ENCODE data around the gene MEIS1.
A peak's percentile ranks its signal among the peaks of the same experiment; 100 is the strongest.
"Not testable (repeated sequence)": the region's sequence is repeated elsewhere in the genome, so short reads cannot be mapped to it uniquely, and the experiment has no call there.

The MEIS1 gene

DNA sequence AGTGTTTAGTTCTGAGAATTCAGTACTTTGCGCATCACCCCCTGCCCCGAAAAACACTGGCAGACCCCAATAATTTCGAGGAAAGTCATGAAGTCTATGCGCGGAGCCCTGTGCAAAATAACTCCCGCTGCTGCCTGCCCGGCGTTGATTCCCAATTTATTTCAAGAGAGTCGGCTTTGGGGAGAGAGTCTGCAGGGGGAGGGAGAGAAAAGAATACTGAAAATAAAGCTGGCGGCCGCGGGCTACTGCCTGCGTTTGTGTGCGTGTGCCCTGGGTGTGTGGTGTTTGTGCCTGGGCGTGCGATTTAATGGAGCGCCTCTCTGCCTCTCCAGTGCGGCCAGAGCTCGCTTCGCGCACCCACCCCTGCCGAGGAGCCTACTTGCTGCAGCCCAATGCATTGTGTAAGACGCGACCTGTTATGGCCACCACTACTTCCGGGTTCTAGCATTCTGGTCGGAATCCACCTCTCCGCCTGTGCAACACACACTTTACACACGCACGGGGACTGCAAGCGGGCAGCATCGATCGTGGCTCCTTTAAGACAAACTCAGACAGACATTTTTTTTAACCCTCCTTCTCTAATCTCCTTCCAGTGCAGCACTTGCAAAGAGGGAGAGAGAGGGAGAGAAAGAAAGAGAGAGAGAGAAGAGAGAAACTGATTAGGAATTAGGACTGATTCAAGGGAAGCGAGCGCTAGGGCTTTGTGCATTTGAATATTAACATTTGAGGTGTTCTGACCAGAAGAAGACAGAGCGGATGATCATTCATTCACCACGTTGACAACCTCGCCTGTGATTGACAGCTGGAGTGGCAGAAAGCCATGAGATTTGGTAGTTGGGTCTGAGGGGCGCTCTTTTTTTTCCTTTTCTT is at the start of gene MEIS1:
Gene MEIS1 (plus strand): TSS at position 447 of the 870 bp plus-strand sequence. CDS start 732 bp downstream, outside the sequence.
- Histone ChIP-seq H3K27ac (no peak within 1 kb of the TSS), H3K27me3 (replicated peaks) (peaks cover 80% of the 10 kb centered on the region), H3K4me3 (ENCODE audit: low read depth, low read length) (peak within 1 kb of the TSS; percentile 76), H3K36me3 (replicated peaks) (no peaks in the 10 kb centered on the region)
- in situ Hi-C loops (cut with HindIII; ENCODE audit: low pct_ligation_motif_present, low sequenced_read_pairs) = loop anchor here (25.0 kb wide), 1 partner anchor 1402 kb away; no protein-coding TSS in a partner anchor
- peak; percentile 75 for DNase-seq
- TF ChIP-seq CTCF (IDR thresholded peaks at IDR 0.05; ENCODE audit: low read depth, low read length, missing control alignments) = no peak

GRCh38 chr2:66387016-66387753 is 47.7 kb upstream of the MEIS1 start:
- in situ Hi-C loops (cut with HindIII; ENCODE audit: low pct_ligation_motif_present, low sequenced_read_pairs) = no loop called here
- H3K36me3 ChIP-seq (replicated peaks) = no peaks in the 10 kb centered on the region
- DNase-seq = no peak
- no peak overlapping the region for H3K4me3 ChIP-seq (ENCODE audit: low read depth, low read length)
- no peaks in the 10 kb centered on the region for H3K27me3 ChIP-seq (replicated peaks)
- no peak for TF ChIP-seq CTCF (IDR thresholded peaks at IDR 0.05; ENCODE audit: low read depth, low read length, missing control alignments)
- H3K27ac ChIP-seq = no peak overlapping the region

DNA sequence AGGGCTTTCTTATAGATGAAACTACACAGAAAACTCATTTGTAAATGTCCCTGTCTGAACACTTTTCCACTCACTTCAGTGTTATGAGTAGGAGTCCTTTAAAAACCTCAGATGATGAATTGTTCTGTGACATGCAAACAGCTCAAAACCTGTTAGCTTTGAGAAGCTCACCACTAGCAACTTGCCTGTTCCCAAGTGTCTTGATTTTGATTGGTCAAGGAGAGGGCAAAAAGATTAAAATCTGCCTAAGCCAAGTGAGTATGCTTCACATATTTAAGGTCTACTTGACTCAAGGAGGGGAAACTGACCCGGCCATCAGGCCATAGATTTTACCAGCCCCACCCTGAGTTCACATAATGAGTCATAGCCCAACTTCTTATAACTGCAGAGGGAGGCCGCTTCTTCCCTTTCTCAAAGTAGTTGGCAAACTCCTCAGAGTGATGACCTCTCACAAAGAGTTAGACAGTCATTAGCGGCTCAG is 45.2 kb upstream of the MEIS1 start:
- no peak for DNase-seq
- H3K27me3 ChIP-seq (replicated peaks) = no peaks in the 10 kb centered on the region
- no peaks in the 10 kb centered on the region for H3K36me3 ChIP-seq (replicated peaks)
- TF ChIP-seq CTCF (IDR thresholded peaks at IDR 0.05; ENCODE audit: low read depth, low read length, missing control alignments) = no peak
- no peak overlapping the region for H3K27ac ChIP-seq
- H3K4me3 ChIP-seq (ENCODE audit: low read depth, low read length) = no peak overlapping the region
- in situ Hi-C loops (cut with HindIII; ENCODE audit: low pct_ligation_motif_present, low sequenced_read_pairs) = no loop called here

DNA sequence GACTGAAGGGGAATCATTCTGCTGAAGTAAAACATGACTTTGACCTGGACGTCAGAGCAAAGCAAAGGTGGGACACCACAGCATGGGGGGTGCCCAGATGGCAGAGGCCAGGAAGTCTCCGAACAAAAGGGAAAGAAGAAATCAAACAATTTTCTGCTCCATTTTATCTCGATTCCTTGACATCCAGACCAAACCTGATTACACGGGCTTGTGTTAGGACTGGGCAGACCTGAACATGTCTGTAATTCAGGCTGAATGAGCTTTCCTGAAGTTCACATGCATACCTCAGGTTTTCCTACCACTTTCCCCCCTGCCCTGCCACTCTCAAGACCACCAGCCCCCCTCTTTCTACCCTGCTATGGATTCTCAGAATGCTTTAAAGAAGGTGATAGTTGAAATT is 44.8 kb upstream of the MEIS1 start:
- DNase-seq = no peak
- no peak for TF ChIP-seq CTCF (IDR thresholded peaks at IDR 0.05; ENCODE audit: low read depth, low read length, missing control alignments)
- Histone ChIP-seq H3K36me3 (replicated peaks) (no peaks in the 10 kb centered on the region), H3K4me3 (ENCODE audit: low read depth, low read length) (no peak overlapping the region), H3K27me3 (replicated peaks) (no peaks in the 10 kb centered on the region), H3K27ac (no peak overlapping the region)
- in situ Hi-C loops (cut with HindIII; ENCODE audit: low pct_ligation_motif_present, low sequenced_read_pairs) = no loop called here

DNA sequence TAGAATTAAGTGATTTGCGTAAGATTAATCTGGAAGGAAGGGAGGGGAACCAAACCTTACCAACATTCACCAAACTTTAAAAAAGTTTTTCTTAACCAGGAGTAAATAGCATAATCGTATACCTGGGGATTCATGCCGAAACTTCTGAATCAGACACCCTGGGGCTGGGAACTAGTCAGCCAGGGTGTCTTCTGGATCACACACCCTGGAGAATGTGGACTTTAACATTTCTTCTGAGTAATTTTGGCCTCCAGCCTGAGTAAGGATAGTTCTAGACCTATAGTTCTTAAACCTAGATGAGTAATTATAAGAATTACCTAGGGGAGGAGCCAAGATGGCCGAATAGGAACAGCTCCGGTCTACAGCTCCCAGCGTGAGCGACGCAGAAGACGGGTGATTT is 44.1 kb upstream of the MEIS1 start:
- TF ChIP-seq CTCF (IDR thresholded peaks at IDR 0.05; ENCODE audit: low read depth, low read length, missing control alignments) = no peak
- no peak for DNase-seq
- H3K36me3 ChIP-seq (replicated peaks) = no peaks in the 10 kb centered on the region
- no peak overlapping the region for H3K27ac ChIP-seq
- in situ Hi-C loops (cut with HindIII; ENCODE audit: low pct_ligation_motif_present, low sequenced_read_pairs) = no loop called here
- no peaks in the 10 kb centered on the region for H3K27me3 ChIP-seq (replicated peaks)
- no peak overlapping the region for H3K4me3 ChIP-seq (ENCODE audit: low read depth, low read length)

DNA sequence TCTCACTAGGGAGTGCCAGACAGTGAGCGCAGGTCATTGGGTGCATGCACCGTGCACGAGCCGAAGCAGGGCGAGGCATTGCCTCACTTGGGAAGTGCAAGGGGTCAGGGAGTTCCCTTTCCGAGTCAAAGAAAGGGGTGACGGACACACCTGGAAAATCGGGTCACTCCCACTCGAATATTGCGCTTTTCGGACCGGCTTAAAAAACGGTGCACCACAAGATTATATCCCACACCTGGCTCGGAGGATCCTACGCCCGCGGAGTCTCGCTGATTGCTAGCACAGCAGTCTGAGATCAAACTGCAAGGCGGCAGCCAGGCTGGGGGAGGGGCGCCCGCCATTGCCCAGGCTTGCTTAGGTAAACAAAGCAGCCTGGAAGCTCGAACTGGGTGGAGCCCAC is 43.7 kb upstream of the MEIS1 start:
- H3K27ac ChIP-seq; H3K27me3 ChIP-seq (replicated peaks); DNase-seq; in situ Hi-C loops (cut with HindIII; ENCODE audit: low pct_ligation_motif_present, low sequenced_read_pairs); H3K36me3 ChIP-seq (replicated peaks); H3K4me3 ChIP-seq (ENCODE audit: low read depth, low read length): not testable (repeated sequence)

All from brain microvascular endothelial cell (primary cell).